ENCODE results near the gene GBGT1.
A peak's percentile ranks its signal among the peaks of the same experiment; 100 is the strongest.

GBGT1 gene

DNA sequence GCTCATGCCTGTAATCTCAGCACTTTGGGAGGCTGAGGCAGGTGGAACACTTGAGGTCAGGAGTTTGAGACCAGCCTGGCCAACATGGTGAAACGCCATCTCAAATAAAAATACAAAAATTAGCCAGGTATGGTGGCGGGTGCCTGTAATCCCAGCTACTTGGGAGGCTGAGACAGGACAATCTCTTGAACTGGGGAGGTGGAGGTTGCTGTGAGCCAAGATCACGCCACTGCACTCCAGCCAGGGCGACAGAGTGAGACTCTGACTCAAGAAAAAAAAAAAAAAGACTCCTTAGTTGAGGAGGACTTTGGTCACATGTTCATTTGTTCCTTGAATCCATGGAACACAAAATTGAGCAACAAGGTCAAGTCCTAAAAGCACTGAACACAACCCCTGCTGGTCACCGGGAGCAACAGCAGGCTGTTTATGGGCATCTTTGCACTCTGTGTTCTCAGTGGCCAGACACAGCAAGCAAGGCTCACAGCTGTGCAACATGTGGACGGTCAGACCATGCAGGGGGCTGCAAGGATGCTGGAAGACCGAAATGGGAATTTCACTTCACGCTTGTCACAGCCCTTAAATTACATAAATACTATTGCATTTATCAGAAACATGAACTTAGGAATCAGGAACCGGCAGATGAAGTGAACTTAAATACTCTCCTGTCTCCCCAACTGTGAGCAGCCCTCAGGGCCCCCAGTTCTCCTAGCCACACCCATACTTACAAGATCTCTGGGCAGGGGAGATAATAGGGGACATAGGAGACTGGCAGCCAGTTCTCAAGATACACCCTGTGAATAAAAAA, 2.8 kb downstream of the GBGT1 start:
- DNase-seq: peak in 1 of 2 donors; percentile 27

DNA sequence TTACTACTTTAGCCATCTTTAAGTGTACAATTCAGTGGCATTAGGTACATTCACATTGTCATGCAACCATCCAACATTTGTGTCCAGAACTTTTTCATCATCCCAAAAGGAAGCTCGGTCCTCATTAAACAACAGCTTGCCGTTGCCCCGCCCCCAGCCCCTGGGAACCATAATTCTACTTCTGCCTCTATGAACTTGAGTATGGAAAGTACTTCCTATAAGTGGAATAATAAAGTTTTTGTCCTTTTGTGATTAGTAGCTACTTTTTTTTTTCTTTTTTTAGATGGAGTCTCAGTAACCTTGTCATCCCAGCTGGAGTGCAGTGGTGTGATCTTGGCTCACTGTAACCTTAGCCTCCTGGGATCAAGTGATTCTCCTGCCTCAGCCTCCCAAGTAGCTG, 5.0 kb downstream of the GBGT1 start:
- DNase-seq: no peak

DNA sequence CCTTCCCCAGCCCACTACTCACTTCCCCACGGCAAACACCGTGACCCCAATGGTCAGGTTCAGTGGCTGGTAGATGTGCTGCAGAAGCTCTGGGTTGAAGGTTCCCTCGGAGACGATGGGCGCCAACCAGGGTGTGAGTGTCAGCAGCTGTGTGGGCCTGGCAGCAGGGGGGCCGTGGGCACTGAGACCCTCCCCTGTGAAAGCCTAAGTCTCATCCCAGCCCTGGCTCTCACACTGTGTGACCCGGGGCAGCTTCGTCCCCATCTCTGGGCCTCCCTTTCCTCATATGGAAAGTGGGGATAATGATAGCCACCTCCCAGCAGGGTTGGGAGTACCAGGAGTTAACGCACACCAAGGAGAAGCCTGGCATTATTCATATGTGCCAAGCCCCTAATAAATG, 8.6 kb downstream of the GBGT1 start:
- DNase-seq: no peak

DNA sequence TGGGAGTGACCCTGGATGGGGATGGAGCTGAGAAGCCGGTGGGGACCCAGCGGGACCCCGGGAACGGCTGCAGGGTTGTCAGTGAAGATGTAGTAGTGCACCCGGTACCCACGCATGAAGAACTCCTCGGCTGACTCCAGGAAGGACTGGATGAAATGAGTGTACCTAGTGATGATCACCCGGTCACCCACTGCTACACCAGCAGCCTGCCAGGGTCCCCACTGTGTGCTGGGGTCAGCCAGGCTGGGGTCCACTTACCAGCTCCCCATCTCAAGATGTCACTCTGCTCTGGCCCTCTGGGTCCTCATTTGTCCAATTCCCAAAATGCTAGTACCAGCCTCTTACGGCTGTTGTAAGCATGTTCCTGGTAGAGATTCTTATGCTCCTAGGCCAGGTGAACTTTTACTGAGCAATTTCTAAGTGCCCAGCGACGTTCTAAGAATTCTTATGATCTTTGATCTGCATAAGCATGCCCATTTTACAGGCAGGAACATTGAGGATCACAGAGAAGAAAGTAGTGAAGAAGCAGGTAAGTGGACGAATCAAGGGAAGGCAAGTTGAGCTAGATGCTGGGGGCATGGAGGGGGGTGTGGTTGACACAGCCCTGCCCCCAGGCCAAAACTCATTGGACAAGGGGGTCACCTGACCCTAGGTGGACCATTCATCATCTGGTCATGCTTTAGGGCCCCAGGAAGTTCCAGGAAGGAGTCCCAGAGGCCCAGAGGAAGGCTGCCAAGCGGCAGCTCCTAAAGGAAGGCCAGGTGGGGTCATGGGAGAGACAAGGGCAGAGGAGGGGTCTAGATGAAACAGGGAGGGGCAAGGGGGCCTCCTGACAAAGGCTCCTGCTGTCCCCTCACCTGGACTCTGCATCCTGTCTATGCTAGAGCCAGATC, 9.4 kb downstream of the GBGT1 start:
- no peak for DNase-seq

DNA sequence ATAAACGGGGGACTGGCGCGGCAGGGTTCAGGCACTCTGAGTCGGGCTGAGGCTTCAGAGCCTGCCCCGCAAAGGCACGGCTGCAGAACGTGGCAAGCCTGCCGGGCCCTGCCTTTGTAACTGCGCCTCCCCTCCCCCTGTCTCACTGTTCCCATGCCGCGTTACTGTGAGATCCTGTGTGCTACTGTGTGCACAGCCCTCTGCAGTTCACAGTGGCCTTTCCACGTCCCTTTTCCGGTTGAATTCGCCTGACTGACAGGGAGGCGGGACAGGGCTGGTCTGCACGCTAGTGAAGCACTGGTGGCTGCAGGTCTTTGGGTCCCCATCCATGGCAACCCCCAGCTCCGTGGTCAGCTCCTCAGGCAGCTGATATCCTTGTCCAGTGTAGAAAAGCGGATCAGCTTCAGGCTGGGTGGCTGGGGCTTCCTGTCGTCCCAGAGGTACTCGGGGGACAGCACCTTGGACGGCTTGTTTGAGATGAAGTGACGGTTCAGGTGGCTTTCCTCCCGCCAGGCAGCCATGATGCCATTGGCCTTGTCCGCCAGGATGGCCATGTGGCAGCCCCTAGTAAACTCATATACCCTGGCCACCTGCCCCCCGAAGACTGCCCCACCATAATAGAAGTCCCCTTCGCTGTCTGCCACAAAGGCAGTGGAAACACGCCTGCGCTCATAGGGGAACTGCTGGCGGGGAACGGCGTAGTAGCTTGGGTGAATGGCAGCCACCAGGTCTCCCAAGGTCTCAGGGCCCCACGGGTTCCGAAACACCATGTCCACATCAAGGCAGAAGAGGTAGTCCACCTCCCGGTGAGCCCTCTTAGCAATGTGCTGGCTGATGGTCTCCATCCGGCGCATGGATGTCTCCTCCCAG, 10.3 kb downstream of the GBGT1 start:
- DNase-seq: no peak

DNA sequence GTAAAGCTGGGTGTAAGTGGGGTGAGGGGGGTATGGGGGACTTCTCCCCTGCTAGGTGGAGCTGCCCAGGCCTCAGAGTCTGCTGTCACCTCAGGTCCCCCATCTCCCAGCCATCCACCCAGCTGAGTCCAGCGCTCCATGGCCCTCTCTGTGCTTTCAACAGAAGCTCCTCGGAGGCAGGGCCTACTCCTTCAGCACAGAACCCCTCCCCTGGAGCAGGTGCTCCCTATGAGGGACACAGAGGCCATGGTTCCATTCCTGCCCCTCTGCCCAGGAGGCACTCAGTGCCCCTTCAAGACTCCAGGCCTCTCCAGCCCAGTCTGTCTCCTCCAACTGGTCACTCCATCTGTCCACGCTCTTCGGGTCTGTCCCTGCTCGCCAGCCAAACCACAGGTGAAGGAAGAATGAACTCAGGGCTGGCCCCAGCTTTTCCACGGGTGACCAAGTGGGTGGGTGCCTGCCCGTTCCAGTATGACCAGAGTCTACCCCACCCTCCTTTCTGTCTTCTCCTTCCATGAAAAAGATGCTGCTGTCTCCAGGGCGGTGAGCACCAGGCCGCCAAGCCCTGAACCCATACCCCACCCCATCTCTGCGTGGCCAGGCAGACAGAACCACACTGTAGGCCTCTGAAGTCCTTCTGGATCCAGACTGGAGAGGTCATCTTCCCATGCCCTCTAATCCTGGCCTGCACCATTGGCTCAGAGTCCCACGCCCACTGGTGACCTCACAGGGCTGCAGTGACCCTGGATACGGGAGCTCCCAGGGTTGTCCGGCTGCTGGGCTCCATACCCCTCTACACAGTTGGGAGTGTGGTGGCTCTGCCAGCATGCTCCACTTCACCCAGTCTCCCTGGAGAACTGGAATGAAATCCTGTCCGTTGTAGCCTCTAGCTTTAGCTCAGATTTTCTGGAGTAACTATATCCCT, 11.9 kb downstream of the GBGT1 start:
- no peak for DNase-seq

DNA sequence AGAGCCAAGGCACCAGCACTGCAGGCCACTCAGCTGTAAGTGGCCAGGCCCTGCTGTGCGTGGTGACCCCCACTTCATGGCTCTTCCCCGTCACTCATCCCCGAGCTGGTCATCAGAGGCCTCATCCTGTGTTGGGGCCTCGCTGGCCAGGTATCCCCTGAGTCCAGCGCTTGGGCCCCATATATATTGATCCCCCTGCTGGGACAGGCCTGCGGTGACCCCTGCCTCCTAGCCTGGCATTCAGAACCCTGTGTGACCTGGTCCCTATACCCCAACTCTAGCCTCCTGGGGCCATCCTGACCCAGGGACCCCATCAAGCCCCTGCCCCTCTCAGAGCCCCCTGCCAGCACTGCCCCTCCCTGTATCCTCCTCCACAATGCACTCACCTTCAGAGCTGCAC, 12.7 kb downstream of the GBGT1 start:
- no peak for DNase-seq

DNA sequence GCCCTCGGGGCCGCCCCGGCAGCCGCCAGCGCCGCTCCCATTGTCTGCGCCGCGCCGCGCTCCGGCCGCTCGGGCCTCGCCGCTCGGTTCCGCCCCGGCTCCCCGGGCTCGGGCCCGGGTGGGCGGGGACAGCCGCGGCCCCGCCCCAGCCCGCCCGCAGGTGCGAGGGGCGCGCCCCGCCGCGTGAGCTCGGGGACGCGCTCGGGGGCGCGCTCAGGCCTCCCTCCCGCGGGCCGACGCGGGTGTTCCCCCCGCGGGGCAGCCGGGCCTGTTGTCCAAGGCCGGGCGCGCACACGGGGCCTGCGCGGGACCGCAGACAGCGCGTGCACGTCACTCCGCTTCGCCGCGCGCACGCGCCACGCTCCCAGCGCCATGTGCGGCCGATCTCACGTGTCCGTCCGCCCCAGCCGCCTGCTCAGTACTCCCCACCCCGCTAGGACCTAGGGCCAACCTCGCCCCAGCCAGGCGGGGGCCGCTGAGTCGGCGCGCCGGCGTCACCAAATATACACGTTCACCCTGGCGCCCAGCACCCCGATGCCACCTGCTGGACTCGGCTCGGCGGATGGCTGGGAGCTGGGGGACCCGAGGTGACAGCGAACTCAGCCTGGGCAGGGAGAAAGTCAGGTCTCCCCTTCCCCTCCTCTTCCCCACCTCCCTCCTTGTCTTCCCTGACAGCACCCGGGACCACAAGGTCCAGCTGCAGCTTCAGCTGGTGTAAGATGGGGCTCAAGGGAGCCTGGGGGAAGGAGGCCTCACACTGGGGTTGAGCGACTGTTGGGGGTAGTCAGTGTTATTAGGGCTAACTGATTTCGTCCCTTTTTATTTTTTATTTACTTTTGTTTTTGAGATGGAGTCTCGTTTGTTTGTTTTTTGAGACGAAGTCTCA, 14.3 kb downstream of the GBGT1 start:
- DNase-seq: peak; percentile 71 to 82

DNA sequence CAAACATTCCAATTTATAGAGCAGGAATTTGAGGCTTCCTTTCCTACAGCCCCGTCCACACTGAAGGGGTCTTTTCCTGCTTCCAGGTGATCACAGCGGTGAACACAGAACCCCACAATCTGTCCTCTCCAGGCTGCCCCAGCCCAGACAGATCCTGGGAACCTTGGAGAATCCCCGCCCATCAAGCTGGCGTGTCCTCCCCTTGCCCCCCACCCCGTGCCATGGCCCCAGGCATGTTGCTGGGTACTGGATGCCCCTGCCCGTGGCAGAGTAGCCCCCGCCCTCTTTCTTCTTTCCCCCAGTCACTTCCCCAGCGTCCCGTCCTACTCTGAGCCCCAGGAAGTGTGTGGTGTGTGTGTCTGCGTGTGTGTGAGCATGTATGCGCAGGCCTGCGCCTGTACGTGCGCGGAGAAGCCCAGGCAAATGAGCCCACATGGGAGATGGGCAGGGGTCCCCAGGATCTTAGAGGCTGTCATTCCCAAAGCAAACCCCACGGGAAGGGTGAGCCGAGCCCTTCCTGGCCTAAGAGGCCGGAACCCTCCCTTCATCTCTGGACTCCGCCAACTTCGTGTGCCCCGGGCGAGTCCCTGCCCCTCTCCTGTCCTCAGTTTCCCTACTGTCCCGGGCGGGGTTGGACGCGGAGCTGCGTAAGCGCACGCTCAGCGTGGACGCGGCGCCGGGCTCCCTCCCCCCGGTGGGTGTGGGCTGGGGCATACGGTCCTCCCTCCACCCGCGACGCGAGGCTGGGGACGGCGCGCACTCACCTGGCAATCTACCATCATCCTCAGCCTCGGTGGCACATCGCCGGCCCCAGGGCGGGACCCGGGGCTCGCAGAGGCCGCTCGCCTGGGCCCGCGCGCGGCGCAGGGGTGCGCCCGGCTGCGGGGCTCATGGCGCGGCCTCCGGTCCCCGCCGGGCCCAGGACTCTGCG, 15.2 kb downstream of the GBGT1 start:
- DNase-seq: no peak

DNA sequence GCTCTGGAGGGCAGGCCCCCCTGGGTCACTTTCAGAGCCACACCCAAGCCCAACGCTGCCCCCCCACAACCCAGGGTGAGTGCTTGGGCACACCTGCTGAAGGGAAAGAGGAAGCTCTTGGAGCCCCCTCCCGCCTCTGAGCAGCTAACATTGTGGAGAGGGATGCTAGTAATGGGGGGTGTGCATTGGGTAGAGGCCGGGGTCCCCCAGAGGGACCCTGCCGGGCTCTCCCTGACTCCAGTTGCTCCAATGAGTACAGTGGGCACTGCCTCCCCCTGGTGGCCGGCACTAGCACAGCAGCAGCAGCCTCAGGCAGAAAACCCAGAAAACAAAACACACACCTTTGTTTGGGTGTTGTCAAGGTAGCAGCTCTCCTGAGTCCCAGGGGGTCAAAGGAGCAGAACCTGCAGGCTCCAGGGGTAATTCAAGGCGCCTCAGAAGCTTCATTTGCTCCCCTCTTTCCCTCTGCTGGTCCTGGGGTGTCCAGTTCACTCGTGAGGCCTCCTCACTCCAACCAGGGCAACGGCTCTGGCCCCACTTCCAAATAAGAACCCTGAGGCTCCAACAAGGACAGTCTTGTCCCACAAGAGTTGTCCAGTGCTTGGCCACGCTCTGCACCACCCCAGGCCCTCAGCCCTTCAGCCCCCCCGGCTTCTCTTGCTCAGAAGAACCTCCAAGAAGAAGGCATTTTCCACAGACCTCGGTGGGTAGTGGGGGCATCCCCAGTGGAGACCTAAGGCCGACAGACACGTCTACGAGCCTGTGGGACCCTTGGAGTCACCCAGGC, 16.1 kb downstream of the GBGT1 start:
- DNase-seq: peak; percentile 35 to 70

DNA sequence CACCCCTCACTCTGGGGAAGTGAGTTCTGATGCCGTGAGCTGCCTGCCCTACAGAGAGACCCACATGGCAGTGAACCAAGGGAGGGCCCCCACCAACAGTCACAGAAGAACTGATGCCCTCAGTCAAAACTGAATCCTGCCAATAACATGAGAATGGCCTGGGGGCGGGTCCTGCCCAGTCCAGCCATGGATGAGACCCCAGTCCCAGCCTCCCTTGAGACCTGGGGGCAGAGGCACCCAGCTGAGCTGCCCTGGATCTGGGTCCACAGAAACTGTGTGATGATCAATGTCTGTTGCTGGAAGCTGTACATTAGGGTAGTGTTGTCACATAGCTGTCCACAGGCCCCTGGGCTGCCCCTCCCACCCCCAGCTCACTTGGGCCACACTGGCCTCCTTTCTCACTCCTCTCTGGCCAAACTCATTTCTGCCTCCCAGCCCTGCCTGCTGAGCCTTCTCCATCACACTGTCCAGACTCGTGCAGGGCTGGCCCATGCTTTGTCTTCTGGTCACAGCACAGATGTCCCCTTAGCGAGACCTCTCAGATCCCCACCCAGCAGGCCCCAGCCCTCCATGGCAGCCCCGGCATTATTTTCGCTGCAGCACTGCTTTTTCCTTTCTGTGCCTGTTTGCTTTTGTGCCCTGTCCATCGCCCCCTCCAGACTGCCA, 16.8 kb downstream of the GBGT1 start:
- DNase-seq: no peak

DNA sequence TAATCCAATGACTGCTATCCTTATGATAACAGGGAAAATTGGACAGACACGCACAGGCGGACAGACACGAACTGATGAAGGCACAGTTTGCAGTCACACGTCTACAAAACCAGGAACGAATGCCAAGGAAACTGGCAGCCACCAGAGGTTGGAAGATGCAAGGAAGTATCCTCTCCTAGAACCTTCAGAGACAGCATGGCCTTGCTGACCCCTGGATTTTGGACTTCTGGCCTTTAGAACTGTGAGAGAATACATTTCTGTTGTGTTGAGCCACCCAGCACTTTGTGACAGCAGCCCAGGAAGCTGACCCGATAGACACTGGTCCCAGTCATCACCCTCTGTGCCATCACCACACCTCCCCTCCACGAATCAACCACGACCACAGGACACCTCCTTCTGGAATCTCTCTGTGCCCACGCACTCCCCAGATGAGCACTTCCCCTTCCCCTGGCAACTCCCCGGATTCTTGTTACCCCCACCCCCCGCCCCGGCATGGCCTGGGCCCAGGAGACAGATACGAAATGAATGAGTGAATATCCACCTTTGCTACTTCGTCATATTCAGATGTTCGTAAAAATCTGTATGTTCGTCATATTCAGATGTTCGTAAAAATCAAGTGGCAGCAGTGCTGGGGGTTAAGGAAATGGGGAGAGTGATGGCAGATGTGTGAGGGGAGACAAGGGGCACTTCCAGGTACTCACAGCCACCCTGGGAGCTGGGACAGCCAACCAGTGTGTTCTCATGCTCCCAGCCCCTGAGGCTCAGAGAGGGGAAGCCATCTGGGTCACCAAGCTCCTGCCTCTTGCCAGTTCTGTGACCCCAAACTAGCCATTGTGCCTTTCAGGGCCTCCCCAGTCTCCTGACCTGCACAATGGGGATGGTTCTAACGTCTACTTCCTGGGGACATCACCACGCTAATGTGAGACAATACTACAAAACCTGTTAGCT, 18.5 kb downstream of the GBGT1 start:
- no peak for DNase-seq

DNA sequence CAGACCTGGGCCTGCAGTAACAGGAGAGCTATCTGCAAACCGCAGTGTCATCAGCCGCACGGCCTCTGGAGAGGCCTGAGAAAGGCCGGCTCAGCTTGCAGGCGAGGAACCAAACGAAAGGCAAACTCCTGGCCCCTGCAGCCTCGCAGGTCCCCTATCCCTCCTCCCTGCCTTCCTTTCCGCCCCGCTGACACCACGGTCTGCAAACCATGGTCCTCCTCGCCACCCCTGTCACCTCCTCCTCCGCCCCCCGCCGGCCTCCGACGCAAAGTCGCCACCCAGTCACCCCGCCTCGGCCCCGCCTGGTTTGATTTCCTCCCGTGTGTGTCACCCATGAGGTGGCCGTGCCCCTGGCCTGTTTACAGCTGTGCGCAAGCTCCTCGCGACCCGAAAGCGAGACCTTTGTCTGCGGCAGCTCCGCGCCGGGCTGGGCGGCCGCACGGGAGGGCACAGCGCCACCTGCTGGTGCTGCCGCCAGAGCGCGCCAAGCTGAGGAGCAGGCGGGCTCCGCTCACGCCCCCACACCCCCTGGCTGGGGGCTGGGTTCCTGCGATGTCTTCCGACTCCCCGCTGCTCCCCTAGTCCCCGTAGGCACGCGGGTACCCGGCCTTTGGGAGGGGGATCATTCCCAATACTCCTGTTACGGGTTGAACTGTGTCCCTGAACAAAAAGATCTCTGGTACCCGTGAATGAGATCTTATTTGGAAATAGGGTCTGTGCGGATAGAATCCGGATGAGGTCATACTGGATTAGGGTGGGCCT, 19.4 kb downstream of the GBGT1 start:
- peak; percentile 56 for DNase-seq

DNA sequence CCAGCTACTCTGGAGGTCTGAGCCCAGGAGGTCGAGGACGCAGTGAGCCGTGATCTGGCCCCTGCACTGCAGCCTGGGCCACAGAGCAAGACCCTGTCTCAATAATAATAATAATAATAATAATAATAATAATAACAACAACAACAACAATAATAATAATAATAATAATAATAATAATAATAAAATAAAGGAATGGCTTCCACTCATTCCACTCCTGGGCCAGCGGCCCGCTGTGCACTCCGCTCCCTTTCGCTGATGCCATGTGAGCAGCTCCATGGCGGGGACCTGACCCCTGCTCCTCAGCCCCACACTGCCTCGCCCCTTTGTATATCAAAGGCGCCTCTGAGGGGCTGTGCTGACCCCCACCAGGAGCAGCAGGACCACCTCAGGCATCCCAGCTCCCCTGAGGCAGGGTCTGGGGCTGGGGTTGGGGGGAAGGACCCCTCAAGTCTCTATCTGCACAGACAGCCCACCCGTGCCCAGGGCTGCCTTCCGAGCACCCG, 20.0 kb downstream of the GBGT1 start:
- no peak for DNase-seq

DNA sequence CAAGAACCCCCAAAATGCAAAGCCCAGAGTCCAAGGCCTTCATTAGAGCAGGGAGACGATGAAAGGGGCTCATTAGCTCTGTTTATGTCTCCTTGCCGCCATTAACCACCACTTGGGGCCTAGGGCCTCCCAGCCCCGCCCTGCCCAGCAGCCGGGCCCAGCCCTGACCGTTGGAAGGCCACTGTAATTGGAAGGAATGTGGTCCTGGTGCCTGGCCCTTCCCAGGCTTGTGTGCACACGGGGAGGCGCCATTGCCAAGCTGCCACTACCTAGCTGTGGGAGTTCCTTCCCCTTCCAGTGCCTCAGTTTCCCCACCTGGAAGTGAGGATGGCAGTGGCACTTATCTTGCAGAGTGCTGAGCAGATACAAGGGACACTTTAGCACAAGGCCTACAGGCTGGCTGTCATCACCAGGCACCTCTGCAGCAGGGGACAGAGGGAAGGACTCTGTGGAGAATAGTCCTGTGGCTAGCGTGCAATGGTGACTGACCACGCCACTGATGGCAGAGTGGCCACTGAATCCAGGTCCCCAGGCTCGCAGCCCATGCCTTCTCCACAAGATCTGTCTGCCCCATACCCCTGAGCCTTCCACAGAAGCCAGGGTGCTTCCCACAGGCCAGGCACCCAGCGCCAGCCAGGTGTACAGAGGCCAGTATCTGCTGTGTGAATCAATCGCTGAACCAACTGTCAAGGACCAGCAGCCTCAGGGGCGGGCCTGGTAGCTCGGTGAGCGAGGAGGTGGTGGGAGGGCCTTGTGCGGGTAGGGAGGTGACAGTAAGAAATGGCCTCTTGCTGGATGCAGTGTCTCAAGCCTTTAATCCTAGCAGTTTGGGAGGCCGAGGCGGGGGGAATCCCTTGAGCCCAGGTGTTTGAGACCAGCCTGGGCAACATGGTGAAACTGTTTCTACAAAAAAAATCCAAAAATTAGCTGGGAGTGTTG, 20.8 kb downstream of the GBGT1 start:
- DNase-seq: no peak
